HG02798 (cell line): ENCODE data around the gene UGT1A6.
"Not testable (repeated sequence)": the region's sequence is repeated elsewhere in the genome, so short reads cannot be mapped to it uniquely, and the experiment has no call there.

Experiments
- ATAC-seq: cut with Tn5 transposase; IDR thresholded peaks from one replicate; pipeline ENCODE4 v1.9.1; 2021; ENCODE audit warnings: mild to moderate bottlenecking; ENCODE audit not compliant: unreplicated experiment, poor library complexity

The UGT1A6 gene

GRCh38 chr2:233692648-233693047 is at the start of gene UGT1A6:
TSS of gene UGT1A6 (plus strand) at chr2:233692890. CDS start at chr2:233693005, 115 bp downstream.
- ATAC-seq: no peak

- no peak for ATAC-seq
Measured at GRCh38 chr2:233643128-233643527, 49.6 kb upstream of the UGT1A6 start.

GRCh38 chr2:233646033-233646432 is 46.7 kb upstream of the UGT1A6 start:
- ATAC-seq: not testable (repeated sequence)

- no peak for ATAC-seq
Measured at GRCh38 chr2:233650981-233651380, 41.7 kb upstream of the UGT1A6 start.

GRCh38 chr2:233651430-233651829 is 41.3 kb upstream of the UGT1A6 start:
- ATAC-seq: no peak

GRCh38 chr2:233654501-233654900 is 38.2 kb upstream of the UGT1A6 start:
- no peak for ATAC-seq

- no peak for ATAC-seq
Measured at GRCh38 chr2:233655043-233655442, 37.6 kb upstream of the UGT1A6 start.

GRCh38 chr2:233655943-233656342 is 36.7 kb upstream of the UGT1A6 start:
- not testable (repeated sequence) for ATAC-seq

- no peak for ATAC-seq
Measured at GRCh38 chr2:233656443-233656842, 36.2 kb upstream of the UGT1A6 start.

GRCh38 chr2:233658610-233659009 is 34.1 kb upstream of the UGT1A6 start:
- no peak for ATAC-seq

- ATAC-seq: no peak
Measured at GRCh38 chr2:233663911-233664310, 28.8 kb upstream of the UGT1A6 start.

- ATAC-seq: no peak
Measured at GRCh38 chr2:233668605-233669260, 24.0 kb upstream of the UGT1A6 start.

GRCh38 chr2:233671290-233672161 is 21.2 kb upstream of the UGT1A6 start, which contains the start of gene UGT1A9:
TSS of gene UGT1A9 (plus strand) at chr2:233671898. CDS start at chr2:233671935, 37 bp downstream.
- ATAC-seq: no peak

GRCh38 chr2:233672886-233673285 is 19.8 kb upstream of the UGT1A6 start:
- no peak for ATAC-seq

- no peak for ATAC-seq
Measured at GRCh38 chr2:233673896-233674295, 18.8 kb upstream of the UGT1A6 start.

- no peak for ATAC-seq
Measured at GRCh38 chr2:233674314-233674713, 18.4 kb upstream of the UGT1A6 start.

- ATAC-seq: no peak
Measured at GRCh38 chr2:233674995-233675394, 17.7 kb upstream of the UGT1A6 start.

- no peak for ATAC-seq
Measured at GRCh38 chr2:233676046-233676445, 16.6 kb upstream of the UGT1A6 start.

- no peak for ATAC-seq
Measured at GRCh38 chr2:233679196-233679595, 13.5 kb upstream of the UGT1A6 start.

- no peak for ATAC-seq
Measured at GRCh38 chr2:233680361-233681045, 12.2 kb upstream of the UGT1A6 start.
